Measurements from ENCODE around the gene DENND6B. TPM values are rescaled to one million over a fixed set of nuclear protein-coding genes. Genes with fewer than 3 reads are reported as not detected.

The DENND6B gene
- polyA plus RNA-seq, 1 donor from 2014 or later, result 51.0 TPM

DNA sequence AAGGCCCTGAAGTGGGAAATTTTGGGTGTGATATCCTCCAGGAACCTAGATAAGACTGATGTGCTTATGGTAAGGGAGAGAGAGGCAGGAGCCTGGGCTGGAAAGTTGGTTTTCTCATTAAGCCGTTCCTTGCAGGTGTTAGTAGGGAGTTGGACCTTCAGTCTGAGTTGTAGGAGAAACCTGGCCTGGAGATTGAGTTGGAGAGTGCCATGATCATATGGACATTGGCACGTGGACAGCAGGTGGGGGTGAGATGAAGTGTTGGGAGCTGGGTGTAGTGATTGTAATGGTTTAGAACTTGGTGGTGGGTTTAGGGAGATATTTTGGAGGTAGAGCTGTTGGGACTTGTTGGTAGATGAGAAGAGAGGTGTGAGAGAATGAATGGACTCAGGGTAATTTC is 21.2 kb upstream of the DENND6B start:
- Histone ChIP-seq H3K9me3 (ENCODE audit: low read length) (no peaks in the 10 kb centered on the region), H3K79me2 (replicated peaks; ENCODE audit: insufficient read depth, low read length) (peaks cover 8% of the 10 kb centered on the region), H3K27me3 (ENCODE audit: insufficient read depth, low read depth, low read length) (no peaks in the 10 kb centered on the region), H3F3A (ENCODE audit: insufficient read depth, low read length, poor library complexity, severe bottlenecking) (no peaks in the 10 kb centered on the region), H3K9me2 (ENCODE audit: insufficient read depth, low read length) (no peaks in the 10 kb centered on the region), H2AFZ (ENCODE audit: low read depth, low read length) (no peak overlapping the region), H3K9ac (ENCODE audit: low read length) (no peak overlapping the region), H3K4me2 (ENCODE audit: low read length) (no peak overlapping the region), H3K4me3 (ENCODE audit: low read length) (peak overlapping the region; percentile 55), H3K36me3 (ENCODE audit: insufficient read depth, low read length) (no peaks in the 10 kb centered on the region), H3K27ac (ENCODE audit: low read length) (no peak overlapping the region), H4K20me1 (ENCODE audit: insufficient read depth) (no peaks in the 10 kb centered on the region)
- TF ChIP-seq RAD21 (conservative IDR thresholded peaks at IDR 0.05) (no peak), EZH2 (IDR thresholded peaks at IDR 0.05; ENCODE audit: borderline replicate concordance, insufficient read depth, low read length, poor library complexity, severe bottlenecking) (no peak), POLR2AphosphoS5 (IDR thresholded peaks at IDR 0.05) (no peak), MXI1 (conservative IDR thresholded peaks at IDR 0.05; ENCODE audit: poor library complexity, severe bottlenecking) (no peak), SMC3 (conservative IDR thresholded peaks at IDR 0.05; ENCODE audit: poor library complexity) (no peak), TAF1 (IDR thresholded peaks at IDR 0.05; ENCODE audit: low read depth) (no peak), EP300 (conservative IDR thresholded peaks at IDR 0.05; ENCODE audit: poor library complexity, severe bottlenecking) (no peak)
- TF ChIP-seq, protein P1, sequence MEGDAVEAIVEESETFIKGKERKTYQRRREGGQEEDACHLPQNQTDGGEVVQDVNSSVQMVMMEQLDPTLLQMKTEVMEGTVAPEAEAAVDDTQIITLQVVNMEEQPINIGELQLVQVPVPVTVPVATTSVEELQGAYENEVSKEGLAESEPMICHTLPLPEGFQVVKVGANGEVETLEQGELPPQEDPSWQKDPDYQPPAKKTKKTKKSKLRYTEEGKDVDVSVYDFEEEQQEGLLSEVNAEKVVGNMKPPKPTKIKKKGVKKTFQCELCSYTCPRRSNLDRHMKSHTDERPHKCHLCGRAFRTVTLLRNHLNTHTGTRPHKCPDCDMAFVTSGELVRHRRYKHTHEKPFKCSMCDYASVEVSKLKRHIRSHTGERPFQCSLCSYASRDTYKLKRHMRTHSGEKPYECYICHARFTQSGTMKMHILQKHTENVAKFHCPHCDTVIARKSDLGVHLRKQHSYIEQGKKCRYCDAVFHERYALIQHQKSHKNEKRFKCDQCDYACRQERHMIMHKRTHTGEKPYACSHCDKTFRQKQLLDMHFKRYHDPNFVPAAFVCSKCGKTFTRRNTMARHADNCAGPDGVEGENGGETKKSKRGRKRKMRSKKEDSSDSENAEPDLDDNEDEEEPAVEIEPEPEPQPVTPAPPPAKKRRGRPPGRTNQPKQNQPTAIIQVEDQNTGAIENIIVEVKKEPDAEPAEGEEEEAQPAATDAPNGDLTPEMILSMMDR (IDR thresholded peaks at IDR 0.05; ENCODE audit: poor library complexity, severe bottlenecking), result no peak
- TF ChIP-seq, protein P2, sequence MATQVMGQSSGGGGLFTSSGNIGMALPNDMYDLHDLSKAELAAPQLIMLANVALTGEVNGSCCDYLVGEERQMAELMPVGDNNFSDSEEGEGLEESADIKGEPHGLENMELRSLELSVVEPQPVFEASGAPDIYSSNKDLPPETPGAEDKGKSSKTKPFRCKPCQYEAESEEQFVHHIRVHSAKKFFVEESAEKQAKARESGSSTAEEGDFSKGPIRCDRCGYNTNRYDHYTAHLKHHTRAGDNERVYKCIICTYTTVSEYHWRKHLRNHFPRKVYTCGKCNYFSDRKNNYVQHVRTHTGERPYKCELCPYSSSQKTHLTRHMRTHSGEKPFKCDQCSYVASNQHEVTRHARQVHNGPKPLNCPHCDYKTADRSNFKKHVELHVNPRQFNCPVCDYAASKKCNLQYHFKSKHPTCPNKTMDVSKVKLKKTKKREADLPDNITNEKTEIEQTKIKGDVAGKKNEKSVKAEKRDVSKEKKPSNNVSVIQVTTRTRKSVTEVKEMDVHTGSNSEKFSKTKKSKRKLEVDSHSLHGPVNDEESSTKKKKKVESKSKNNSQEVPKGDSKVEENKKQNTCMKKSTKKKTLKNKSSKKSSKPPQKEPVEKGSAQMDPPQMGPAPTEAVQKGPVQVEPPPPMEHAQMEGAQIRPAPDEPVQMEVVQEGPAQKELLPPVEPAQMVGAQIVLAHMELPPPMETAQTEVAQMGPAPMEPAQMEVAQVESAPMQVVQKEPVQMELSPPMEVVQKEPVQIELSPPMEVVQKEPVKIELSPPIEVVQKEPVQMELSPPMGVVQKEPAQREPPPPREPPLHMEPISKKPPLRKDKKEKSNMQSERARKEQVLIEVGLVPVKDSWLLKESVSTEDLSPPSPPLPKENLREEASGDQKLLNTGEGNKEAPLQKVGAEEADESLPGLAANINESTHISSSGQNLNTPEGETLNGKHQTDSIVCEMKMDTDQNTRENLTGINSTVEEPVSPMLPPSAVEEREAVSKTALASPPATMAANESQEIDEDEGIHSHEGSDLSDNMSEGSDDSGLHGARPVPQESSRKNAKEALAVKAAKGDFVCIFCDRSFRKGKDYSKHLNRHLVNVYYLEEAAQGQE (IDR thresholded peaks at IDR 0.05; ENCODE audit: borderline replicate concordance), result no peak

DNA sequence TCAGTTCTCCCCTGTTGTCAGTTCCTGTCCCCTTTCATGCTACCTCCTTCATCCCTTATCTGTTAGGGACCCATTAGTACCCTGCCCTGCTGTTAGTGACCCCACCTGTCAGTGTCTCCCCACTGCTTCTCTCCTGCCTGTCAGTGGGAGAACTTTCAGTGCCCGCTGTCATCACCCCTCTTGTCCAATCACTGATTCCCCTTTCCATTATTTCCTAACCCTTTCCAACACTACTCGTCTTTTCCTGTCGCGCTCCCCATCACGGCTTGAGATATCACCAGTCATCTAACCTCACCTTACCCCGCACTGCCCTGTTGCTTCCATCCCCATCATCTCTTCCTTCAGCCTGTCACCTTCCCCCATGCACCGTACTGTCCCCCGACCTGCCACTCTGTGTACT is 20.3 kb upstream of the DENND6B start:
- no peak overlapping the region for H3K27ac ChIP-seq (ENCODE audit: low read length)
- no peak overlapping the region for H2AFZ ChIP-seq (ENCODE audit: low read depth, low read length)
- H3K9me2 ChIP-seq (ENCODE audit: insufficient read depth, low read length), result no peaks in the 10 kb centered on the region
- no peaks in the 10 kb centered on the region for H3F3A ChIP-seq (ENCODE audit: insufficient read depth, low read length, poor library complexity, severe bottlenecking)
- no peaks in the 10 kb centered on the region for H4K20me1 ChIP-seq (ENCODE audit: insufficient read depth)
- H3K36me3 ChIP-seq (ENCODE audit: insufficient read depth, low read length), result no peaks in the 10 kb centered on the region
- H3K9ac ChIP-seq (ENCODE audit: low read length), result peak overlapping the region; percentile 16
- H3K79me2 ChIP-seq (replicated peaks; ENCODE audit: insufficient read depth, low read length), result peaks cover 12% of the 10 kb centered on the region
- TF ChIP-seq EZH2 (IDR thresholded peaks at IDR 0.05; ENCODE audit: borderline replicate concordance, insufficient read depth, low read length, poor library complexity, severe bottlenecking) (no peak), TAF1 (IDR thresholded peaks at IDR 0.05; ENCODE audit: low read depth) (no peak), MXI1 (conservative IDR thresholded peaks at IDR 0.05; ENCODE audit: poor library complexity, severe bottlenecking) (no peak), RAD21 (conservative IDR thresholded peaks at IDR 0.05) (no peak), EP300 (conservative IDR thresholded peaks at IDR 0.05; ENCODE audit: poor library complexity, severe bottlenecking) (no peak), POLR2AphosphoS5 (IDR thresholded peaks at IDR 0.05) (no peak), SMC3 (conservative IDR thresholded peaks at IDR 0.05; ENCODE audit: poor library complexity) (no peak)
- TF ChIP-seq, protein P1 (IDR thresholded peaks at IDR 0.05; ENCODE audit: poor library complexity, severe bottlenecking), result no peak
- TF ChIP-seq, protein P2 (IDR thresholded peaks at IDR 0.05; ENCODE audit: borderline replicate concordance), result no peak
- peak overlapping the region; percentile 55 for H3K4me3 ChIP-seq (ENCODE audit: low read length)
- no peaks in the 10 kb centered on the region for H3K27me3 ChIP-seq (ENCODE audit: insufficient read depth, low read depth, low read length)
- no peak overlapping the region for H3K4me2 ChIP-seq (ENCODE audit: low read length)
- no peaks in the 10 kb centered on the region for H3K9me3 ChIP-seq (ENCODE audit: low read length)
